Breast epithelium (tissue), 4 donors: ENCODE results near the gene APLF. TPM values are rescaled to one million over a fixed set of nuclear protein-coding genes. Genes with fewer than 3 reads are reported as not detected.

ENCODE experiments used
- DNase-seq, 2 donors: peaks; one replicate each; pipeline ENCODE4 v3.0.0-alpha.2; 2019; ENCODE audit warnings: low spot score in 2 of 2
- H3K27ac ChIP-seq, 2 donors: fragments of 200-600 bp; sonication (generic) in 1 of 2; one replicate each; pipeline ENCODE4 v1.5.1; 2016 to 2019; ENCODE audit warnings: mild to moderate bottlenecking in 1 of 2
- H3K27me3 ChIP-seq, 2 donors: fragments of 200-600 bp; sonication (generic) in 1 of 2; one replicate each; pipeline versions ENCODE4 v1.5.1 to v1.6.0; 2017 to 2019; ENCODE audit warnings: control low read depth in 1 of 2, mild to moderate bottlenecking in 1 of 2
- H3K36me3 ChIP-seq: fragments of 200-600 bp; one replicate; pipeline ENCODE4 v1.5.1; 2019
- H3K4me1 ChIP-seq, 2 donors: fragments of 200-600 bp; sonication (generic); one replicate each; pipeline ENCODE4 v1.5.1; 2016 to 2019; ENCODE audit warnings: control low read depth in 1 of 2
- H3K4me3 ChIP-seq, 3 donors: fragments of 200-600 bp; sonication (generic); 1 replicate in 2 of 3; 2 replicates in 1 of 3; pipeline ENCODE4 v1.5.1; 2016 to 2019; ENCODE audit warnings: mild to moderate bottlenecking in 3 of 3, moderate library complexity in 2 of 3
- H3K9me3 ChIP-seq, 2 donors: fragments of 200-600 bp; sonication (generic) in 1 of 2; one replicate each; pipeline ENCODE4 v1.5.1; 2016 to 2019; ENCODE audit warnings: control low read depth in 1 of 2
- CTCF ChIP-seq, 3 donors: fragments of 450-650 bp; IDR thresholded peaks; one replicate each; pipeline ENCODE4 v1.5.1; 2016 to 2017; ENCODE audit warnings: antibody characterized with exemption in 3 of 3, mild to moderate bottlenecking in 3 of 3, moderate library complexity in 3 of 3
- POLR2A ChIP-seq: fragments of 450-650 bp; IDR thresholded peaks from one replicate; pipeline ENCODE4 v1.6.1; 2016; ENCODE audit warnings: antibody characterized with exemption, mild to moderate bottlenecking, moderate library complexity
- POLR2AphosphoS5 ChIP-seq, 3 donors: sonication (generic); formaldehyde crosslinking; IDR thresholded peaks; one replicate each; pipeline ENCODE4 v1.6.1; 2017; ENCODE audit warnings: antibody characterized with exemption in 3 of 3
- intact Hi-C: fragments of 100-400 bp; cut with DNase I; formaldehyde crosslinking; loops from one replicate; pipeline ENCODE4 v1.15.1; 2023; ENCODE audit warnings: low total_unique reads
- total RNA-seq, 3 donors: library from RNA; depleted of rRNA; stranded (reverse); fragments of >200 nt; gene quantifications; one replicate each; pipeline ENCODE4 v1.1.0, GENCODE V29; 2016

The APLF gene
- total RNA-seq, 3 donors from 2014 or later, result 8.5 to 14.5 (median 13.4) TPM

DNA sequence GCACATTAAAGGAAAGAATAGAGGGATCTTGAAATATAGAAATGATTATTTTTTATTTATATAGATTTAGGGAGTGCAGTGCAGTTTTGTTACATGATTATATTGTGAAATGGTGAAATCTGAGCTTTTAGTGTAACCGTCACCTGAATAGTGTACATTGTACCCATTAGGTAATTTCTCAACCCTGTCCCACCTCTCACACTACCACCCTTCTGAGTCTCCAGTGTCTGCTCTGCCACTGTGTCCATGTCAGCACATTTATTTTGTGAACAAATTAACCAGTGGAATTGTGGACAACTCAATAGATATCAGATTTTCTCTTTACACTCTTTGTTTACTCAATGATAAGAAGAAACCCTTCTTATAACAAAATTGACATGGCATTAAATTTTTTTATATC, 24.2 kb downstream of the APLF start:
- DNase-seq, result no peak
- Histone ChIP-seq H3K4me1 (no peaks in the 10 kb centered on the region), H3K4me3 (no peak overlapping the region), H3K36me3 (no peaks in the 10 kb centered on the region), H3K9me3 (peaks cover 0 to 11% of the 10 kb centered on the region in 2 donors), H3K27ac (no peak overlapping the region), H3K27me3 (no peaks in the 10 kb centered on the region)
- TF ChIP-seq POLR2A (no peak), POLR2AphosphoS5 (IDR thresholded peaks at IDR 0.05) (no peak), CTCF (IDR thresholded peaks at IDR 0.05) (no peak)
- intact Hi-C loops, result no loop called here

DNA sequence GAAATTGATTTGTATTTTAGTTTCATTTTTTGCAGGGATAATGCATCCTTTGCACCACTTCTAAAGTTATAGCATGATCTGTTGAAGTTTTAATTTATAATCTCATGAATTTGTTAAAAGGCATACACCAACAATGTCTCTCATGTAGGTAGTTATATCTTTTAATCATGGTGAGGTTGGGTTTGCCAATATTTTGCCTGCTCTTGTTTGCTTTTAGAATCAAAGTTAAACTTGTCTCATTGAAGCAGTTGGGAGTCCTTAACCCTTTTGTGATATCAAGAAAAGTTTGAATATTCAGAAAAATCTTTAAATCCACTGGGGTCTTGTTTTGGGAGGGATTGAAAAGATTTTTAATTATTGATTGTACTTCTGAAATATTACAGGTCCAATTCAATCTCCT, 31.7 kb downstream of the APLF start:
- H3K9me3 ChIP-seq, result peaks cover 0 to 11% of the 10 kb centered on the region in 2 donors
- H3K36me3 ChIP-seq, result no peaks in the 10 kb centered on the region
- intact Hi-C loops, result no loop called here
- no peaks in the 10 kb centered on the region for H3K4me1 ChIP-seq
- H3K27me3 ChIP-seq, result no peaks in the 10 kb centered on the region
- DNase-seq, result no peak
- H3K4me3 ChIP-seq, result no peak overlapping the region
- no peak overlapping the region for H3K27ac ChIP-seq
- TF ChIP-seq POLR2AphosphoS5 (IDR thresholded peaks at IDR 0.05) (no peak), CTCF (IDR thresholded peaks at IDR 0.05) (no peak), POLR2A (no peak)

GRCh38 chr2:68500649-68501048, 33.3 kb downstream of the APLF start:
- no peak for DNase-seq
- no peak for TF ChIP-seq CTCF (IDR thresholded peaks at IDR 0.05)
- no peak for TF ChIP-seq POLR2AphosphoS5 (IDR thresholded peaks at IDR 0.05)
- no peak for TF ChIP-seq POLR2A

GRCh38 chr2:68501768-68502167, 34.4 kb downstream of the APLF start:
- Histone ChIP-seq H3K27ac (no peak overlapping the region), H3K36me3 (no peaks in the 10 kb centered on the region), H3K9me3 (no peaks in the 10 kb centered on the region), H3K27me3 (no peaks in the 10 kb centered on the region), H3K4me3 (no peak overlapping the region), H3K4me1 (no peaks in the 10 kb centered on the region)
- no peak for DNase-seq
- intact Hi-C loops, result no loop called here
- TF ChIP-seq POLR2A, result no peak
- TF ChIP-seq CTCF (IDR thresholded peaks at IDR 0.05), result no peak
- no peak for TF ChIP-seq POLR2AphosphoS5 (IDR thresholded peaks at IDR 0.05)

More at GRCh38 chr2:68500649-68501048, 33.3 kb downstream of the APLF start:
- H3K36me3 ChIP-seq, result no peaks in the 10 kb centered on the region
- no peak overlapping the region for H3K27ac ChIP-seq
- H3K4me3 ChIP-seq, result no peak overlapping the region
- H3K27me3 ChIP-seq, result no peaks in the 10 kb centered on the region
- H3K4me1 ChIP-seq, result no peaks in the 10 kb centered on the region
- peaks cover 0 to 8% of the 10 kb centered on the region in 2 donors for H3K9me3 ChIP-seq
- intact Hi-C loops, result no loop called here

DNA sequence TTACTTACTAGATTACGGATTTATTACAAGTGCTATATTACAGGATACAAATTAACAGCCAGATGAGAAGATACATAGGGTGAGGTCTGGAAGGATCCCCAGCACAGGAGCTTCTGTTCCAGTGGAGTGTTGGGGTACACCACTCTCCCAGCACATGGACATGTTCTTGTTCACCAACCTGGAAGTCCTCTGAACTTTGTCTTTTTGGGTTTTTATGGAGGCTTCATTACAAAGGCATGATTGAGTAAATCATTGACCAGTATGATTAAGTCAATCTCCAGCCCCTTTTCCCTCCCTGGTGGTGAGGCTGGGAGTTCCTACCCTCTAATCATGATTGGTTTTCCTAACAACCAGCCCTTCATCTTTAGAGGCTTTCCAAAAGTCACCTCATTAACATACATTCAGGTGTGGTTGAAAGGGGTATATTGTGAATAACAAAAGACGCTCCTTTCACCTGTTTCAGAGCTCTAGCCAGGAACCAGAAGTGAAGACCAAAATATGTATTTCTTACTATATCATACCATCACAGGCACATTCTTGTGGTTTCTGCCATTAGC, 38.3 kb downstream of the APLF start:
- Histone ChIP-seq H3K4me1 (no peaks in the 10 kb centered on the region), H3K9me3 (no peaks in the 10 kb centered on the region), H3K27ac (no peak overlapping the region), H3K27me3 (no peaks in the 10 kb centered on the region), H3K36me3 (no peaks in the 10 kb centered on the region), H3K4me3 (no peak overlapping the region)
- intact Hi-C loops, result no loop called here
- no peak for DNase-seq
- TF ChIP-seq POLR2A (no peak), CTCF (IDR thresholded peaks at IDR 0.05) (no peak), POLR2AphosphoS5 (IDR thresholded peaks at IDR 0.05) (no peak)
